ENCODE results near the gene PI4KB.

The PI4KB gene

GRCh38 chr1:151311011-151311410, 16.2 kb downstream of the PI4KB start:
- DNase-seq: no peak

DNA sequence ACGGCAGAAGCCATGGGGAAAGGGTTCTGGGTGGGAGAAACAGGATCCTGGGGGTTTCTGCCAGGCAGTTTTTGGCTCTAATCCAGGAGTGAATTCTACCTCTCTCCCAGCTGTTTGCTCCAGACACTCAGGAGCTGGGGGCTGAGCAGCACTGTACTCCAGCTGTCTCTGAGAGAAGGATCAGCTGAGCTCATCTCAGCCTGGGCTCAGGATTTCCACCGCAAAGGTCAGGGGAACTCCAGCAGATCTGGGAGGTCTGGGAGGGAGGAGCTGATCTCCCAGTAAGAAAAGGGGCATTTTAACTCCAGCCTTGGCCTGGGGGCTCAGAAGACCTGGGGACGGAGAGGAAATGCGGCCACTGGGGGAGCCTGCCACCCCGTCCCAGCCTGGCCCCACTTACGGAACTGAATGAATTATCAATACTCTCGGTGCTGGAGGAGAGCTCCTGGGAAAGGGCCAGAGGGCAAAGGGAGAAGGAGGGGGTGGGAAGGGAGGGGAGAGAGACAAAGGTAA, 17.3 kb downstream of the PI4KB start:
- DNase-seq: no peak

GRCh38 chr1:151294742-151295462, 32.3 kb downstream of the PI4KB start:
- DNase-seq: no peak

DNA sequence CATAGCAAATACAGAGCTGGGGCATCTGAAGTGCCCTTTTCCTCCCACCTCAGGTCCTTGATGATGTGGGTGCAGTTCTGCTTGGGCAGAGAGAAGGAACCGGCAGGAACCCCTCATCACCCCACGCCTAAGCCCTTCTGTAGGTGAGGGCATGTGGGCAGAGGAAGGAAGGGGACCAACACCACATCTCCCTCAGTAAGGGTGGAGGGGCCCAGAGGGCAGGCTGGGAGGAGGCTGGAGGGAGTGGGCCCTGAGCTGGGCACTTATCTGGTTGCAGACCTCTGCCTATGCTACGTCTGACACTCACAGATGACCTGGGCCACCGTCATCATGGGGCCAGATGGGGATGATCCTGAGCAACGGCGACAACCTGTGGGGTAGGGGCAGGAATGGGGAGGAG, 34.1 kb downstream of the PI4KB start:
- no peak for DNase-seq

GRCh38 chr1:151292207-151293030, 34.8 kb downstream of the PI4KB start:
- no peak for DNase-seq

GRCh38 chr1:151290709-151291303, 36.4 kb downstream of the PI4KB start:
- DNase-seq: no peak

DNA sequence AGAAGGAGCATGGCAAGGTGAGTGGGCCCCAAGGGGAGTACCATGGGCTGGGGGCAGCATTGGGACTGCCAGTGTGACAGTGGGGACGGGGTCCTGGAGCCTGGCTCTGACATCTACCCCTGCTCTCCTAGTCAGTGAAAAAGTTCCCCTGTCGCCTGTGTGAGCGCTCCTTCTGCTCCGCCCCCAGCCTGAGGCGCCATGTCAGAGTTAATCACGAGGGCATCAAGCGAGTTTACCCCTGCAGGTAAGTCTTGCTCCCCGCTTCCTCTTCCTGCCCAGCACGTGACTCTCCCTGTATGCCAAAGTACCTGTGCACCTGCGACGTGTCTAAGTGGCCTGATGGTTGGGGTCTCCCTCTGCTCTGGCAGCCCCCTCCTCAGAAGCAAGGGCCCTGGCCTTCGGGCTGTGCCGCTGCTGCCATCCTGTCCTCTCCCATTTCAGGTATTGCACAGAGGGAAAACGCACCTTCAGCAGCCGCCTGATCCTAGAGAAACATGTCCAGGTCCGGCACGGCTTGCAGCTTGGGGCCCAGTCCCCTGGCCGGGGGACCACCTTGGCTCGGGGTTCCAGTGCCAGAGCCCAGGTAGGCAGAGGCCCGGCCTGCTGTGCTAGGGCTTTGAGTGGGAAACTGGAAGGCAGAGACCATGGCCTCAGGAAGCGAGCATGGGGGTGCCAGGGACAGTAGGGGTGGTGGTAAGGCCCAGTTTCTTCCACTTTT, 37.1 kb downstream of the PI4KB start:
- no peak for DNase-seq

DNA sequence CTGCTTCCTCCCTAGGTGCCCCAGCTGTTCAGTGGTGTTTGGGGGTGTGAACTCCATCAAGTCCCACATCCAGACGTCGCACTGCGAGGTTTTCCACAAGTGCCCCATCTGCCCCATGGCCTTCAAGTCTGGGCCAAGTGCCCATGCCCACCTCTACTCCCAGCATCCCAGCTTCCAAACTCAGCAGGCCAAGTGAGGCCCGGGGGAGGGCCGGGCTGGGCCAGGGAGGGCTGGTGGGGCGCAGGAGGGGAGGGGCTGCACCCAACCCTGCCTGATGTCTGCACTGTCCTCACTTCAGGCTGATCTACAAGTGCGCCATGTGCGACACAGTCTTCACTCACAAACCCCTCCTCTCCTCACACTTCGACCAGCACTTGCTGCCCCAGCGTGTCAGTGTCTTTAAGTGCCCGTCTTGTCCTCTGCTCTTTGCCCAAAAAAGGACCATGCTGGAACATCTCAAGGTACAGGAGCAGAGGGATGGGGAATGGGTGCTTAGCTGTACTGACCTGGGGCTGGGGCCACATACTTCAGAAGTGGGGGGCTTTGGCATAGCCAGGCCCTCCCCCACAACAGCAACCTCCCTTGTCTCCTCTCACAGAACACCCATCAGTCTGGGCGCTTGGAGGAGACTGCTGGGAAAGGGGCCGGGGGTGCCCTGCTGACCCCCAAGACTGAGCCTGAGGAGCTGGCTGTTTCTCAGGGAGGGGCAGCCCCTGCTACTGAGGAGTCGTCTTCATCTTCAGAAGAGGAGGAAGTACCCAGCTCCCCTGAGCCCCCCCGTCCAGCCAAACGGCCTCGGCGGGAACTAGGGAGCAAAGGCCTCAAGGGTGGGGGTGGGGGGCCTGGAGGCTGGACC, 37.9 kb downstream of the PI4KB start:
- no peak for DNase-seq

DNA sequence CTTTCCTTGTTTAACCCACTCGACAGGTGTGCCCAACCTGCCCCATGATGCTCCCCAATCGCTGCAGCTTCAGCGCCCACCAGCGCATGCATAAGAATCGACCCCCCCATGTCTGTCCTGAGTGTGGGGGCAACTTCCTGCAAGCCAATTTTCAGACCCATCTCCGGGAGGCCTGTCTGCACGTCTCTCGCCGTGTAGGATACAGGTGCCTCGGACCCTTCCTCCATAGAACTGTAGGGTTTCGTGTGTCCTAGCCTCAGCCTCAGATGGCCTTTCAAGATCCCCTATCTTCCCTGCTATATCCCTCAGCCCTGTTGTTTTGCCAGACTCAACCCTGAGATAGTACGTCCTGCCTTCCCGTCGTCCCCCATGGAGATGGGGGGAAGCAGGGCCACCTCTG, 38.7 kb downstream of the PI4KB start:
- no peak for DNase-seq

DNA sequence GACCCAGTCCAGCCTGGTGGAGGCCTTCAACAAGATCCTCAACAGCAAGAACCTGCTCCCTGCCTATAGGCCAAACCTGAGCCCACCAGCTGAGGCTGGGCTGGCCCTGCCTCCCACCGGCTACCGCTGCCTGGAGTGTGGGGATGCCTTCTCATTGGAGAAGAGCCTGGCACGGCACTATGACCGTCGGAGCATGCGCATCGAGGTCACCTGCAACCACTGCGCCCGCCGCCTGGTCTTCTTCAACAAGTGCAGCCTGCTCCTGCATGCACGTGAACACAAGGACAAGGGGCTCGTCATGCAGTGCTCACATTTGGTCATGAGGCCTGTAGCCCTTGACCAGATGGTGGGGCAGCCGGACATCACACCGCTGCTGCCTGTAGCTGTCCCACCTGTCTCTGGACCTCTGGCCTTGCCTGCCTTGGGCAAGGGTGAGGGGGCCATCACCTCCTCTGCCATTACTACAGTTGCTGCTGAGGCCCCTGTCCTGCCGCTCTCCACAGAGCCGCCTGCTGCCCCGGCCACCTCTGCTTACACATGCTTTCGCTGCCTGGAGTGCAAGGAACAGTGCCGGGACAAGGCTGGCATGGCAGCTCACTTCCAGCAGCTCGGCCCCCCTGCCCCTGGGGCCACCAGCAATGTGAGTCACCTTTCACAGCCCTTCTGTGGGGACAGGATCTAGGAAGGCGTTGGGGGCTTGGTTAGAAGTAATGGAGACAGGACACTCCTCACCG, 39.3 kb downstream of the PI4KB start:
- no peak for DNase-seq

DNA sequence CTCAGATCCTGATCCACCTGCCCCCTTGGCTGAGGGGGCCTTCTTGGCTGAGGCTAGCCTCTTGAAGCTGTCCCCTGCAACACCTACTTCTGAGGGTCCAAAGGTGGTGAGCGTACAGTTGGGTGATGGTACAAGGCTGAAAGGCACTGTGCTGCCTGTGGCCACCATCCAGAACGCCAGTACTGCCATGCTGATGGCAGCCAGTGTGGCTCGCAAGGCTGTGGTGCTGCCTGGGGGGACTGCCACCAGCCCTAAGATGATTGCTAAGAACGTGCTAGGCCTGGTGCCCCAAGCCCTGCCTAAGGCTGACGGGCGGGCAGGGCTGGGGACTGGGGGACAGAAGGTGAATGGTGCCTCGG, 39.9 kb downstream of the PI4KB start:
- no peak for DNase-seq

DNA sequence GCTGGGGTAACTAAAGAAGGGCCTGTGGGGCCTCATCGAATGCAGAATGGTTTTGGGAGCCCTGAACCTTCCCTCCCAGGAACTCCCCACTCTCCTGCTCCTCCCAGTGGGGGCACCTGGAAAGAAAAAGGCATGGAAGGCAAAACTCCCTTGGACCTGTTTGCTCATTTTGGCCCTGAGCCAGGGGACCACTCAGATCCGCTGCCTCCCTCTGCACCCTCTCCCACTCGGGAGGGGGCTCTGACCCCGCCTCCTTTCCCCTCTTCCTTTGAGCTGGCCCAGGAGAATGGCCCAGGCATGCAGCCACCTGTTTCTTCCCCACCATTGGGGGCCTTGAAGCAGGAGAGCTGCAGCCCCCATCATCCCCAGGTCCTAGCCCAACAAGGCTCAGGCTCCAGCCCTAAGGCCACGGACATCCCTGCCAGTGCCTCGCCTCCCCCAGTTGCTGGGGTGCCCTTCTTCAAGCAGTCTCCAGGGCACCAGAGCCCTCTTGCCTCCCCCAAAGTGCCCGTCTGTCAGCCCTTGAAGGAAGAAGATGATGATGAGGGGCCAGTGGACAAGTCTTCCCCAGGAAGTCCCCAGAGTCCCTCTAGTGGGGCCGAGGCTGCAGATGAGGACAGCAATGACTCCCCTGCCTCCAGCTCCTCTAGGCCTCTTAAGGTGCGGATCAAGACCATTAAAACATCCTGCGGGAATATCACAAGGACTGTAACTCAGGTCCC, 40.4 kb downstream of the PI4KB start:
- DNase-seq: no peak

GRCh38 chr1:151284013-151284577, 43.1 kb downstream of the PI4KB start:
- DNase-seq: no peak

DNA sequence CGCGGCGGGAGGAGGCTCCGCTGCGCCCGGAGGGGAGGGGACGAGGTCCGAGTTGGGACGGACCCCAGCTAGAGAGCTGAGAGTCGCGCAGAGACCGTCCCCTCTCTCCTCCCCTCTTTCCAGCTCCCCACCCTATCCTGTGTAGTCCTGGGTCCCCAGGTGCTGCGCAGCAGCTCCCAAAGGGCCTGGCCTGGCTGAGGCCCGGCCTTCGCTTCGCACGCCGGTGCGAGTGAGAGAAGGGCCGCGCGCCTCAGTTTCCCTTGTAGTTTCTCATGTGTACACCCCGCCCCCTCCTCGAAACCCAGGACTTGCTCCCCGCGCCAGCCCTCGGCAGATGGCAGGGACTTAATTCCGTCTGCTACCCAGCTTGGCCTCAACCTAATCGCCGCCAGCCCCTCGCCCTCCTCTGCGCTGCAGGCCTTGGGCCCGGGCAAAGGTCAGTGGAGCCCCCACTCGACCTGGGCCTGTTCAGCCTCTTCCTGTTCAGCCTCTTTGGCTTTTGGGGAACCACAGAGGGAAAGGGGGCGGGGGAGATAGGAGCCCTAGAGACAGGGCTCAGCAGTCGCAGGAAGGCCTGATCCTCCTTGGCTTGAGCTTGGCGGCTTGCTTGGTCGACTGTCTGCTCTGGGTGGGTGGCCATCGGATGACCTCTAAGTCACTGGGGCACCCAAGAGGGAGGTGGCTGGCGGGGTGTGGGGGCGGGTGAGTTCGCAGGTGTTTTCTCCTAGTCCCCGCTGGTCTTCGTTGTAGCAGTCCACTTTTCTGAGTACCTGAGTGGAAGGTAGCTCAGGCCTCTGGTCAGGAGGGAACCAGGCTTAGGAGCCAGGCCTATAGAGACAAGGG, 44.1 kb downstream of the PI4KB start:
- no peak for DNase-seq

DNA sequence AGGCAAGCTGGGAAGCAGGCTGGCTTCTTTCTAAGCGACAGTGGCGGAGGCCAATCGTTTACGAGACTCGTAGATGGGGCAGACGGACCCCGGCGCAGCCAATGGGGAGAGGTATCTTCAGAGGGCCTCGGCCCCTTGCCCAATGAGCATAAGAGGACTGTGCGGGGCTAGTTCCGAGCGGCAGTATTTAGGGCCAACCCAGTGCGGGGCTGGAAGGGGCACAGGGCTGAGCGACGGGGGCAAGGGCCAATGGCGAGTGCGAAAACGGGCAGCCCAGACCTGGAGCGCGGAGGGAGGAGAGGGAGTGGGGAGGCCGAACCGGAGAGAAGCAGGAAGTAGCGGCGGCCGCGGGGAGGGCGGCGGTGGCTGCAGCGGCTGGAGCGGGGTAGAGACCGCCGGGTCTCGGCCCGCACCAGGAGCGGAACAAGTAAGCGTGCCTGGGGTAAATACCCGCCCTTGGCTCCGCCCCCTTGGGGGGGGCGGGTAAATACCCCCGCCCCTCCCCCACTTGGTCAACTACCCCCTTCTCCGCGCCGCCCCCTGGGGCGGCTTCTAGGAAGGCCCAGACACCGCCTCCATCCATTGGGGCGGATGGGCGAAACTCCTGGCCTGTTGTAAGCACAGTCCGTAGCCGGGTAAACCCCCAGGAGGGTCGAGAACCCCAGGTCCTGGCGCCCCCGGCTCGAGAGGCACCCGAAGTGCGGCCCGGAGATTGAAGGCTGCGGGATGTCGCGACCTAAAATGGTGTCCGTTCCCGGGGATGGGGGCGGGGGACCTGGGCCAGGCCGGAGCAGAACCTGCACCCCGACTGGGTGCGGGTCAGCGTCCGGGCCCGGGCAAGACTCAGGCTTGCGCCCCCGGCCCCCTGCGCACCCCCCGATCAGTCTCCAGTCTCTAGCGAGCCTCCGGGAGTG, 45.0 kb downstream of the PI4KB start, which contains the start of gene ZNF687:
Gene ZNF687 (plus strand): TSS at position 331 of the 914 bp plus-strand sequence. CDS start 3,993 bp downstream, outside the sequence.
- DNase-seq: peak; percentile 99

DNA sequence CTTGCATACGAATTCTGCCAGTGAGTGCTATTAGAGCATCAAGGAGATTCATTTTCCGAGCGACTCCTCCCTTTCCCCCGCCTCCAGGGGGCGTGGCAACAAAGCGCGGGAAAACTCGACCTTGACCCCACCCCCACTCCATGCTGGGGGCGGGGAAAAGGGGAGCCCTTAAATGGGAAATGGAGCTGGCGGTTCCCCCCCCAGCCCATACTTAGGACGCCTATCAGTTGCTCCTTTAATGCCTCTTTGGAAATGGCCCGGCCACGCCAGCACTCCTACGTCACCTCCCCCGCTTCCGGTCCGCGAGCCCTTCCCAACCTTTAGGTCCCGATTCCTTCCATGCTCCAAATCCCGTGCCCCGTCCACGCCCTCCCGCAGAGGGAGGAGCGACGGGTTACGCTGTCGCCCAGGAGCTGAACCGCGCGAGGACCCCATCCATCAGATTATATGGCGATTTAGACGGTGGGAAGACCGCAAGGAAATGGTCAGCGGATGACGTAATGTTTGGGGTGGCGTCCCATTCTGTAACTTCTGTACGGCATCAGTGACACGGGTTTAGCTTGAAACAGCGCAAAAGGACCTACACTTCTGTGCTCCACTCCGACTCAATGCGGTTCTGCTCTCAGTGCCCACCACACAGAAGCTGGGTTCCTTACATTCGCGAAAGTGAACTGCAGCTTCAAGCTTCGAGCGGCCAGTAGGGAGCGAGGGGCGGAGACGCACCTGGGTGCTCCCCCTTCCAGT, 45.8 kb downstream of the PI4KB start:
- peak; percentile 95 for DNase-seq

DNA sequence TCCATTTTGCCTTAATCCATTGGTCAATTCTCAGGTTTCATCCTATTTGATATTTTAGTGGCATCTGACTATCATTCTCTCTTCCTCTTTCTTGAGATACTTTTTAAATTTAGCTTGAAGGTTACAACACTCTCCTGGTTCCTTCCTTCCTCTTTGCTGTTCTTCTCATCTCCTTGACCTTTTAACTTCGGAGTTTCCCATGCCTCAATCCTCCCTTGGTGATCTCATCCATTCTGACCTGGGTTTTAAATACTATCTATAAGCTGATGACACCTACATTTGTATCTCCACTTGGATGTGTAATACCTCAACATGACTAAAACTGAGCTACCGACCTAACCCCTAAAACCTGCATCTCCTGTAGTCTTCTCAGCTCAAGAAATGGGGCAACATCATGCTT, 50.0 kb downstream of the PI4KB start:
- DNase-seq: no peak
